GM12878 (cell line): ENCODE measurements around the gene GNGT1. TPM values are rescaled to one million over a fixed set of nuclear protein-coding genes. Genes with fewer than 3 reads are reported as not detected.

Experiments
- CBFB ChIP-seq: IDR thresholded peaks from 2 replicates; pipeline ENCODE4 v1.6.1; 2016; ENCODE audit warnings: antibody characterized with exemption, low read depth
- RFX5 ChIP-seq: IDR thresholded peaks from 2 replicates; pipeline ENCODE4 v1.6.1; 2011; ENCODE audit warnings: low read depth, low read length, improper control_type of control experiment
- SIN3A ChIP-seq: IDR thresholded peaks from 2 replicates; pipeline ENCODE4 v1.6.1; 2012; ENCODE audit warnings: low read depth, low read length, improper control_type of control experiment
- polyA plus RNA-seq, 11 experiments: library from polyadenylated mRNA; depleted of rRNA in 4 of 11; unstranded in 6 of 11; stranded (reverse) in 5 of 11; fragments of >200 nt; fragmentation: Nextera tagmentation in 4 of 11; fragmentation: Illumina TruSeq in 1 of 11; extraction: Ambion mirVana in 4 of 11; extraction: Trizol in 1 of 11; gene quantifications; 1 replicate in 1 of 11; 2 replicates in 10 of 11; pipeline versions ENCODE4 v1.2.1 to v1.2.3, GENCODE V29; 2011 to 2016; ENCODE audit warnings: inconsistent platforms in 2 of 11, missing spikeins in 2 of 11, low read depth in 1 of 11
- total RNA-seq, 4 experiments: library from RNA; depleted of rRNA in 3 of 4; stranded (reverse); fragments of >200 nt in 3 of 4; fragmentation: Illumina TruSeq in 1 of 4; extraction: Trizol in 1 of 4; gene quantifications; 2 replicates each; pipeline versions ENCODE4 v1.2.1 to v1.2.3, GENCODE V29; 2013 to 2021
- TF ChIP-seq, protein P1 (sequence below): fragments of 450-650 bp; IDR thresholded peaks from 2 replicates; pipeline ENCODE4 v1.6.1; 2017; ENCODE audit warnings: borderline replicate concordance
- TF ChIP-seq, protein P2 (sequence below): fragments of 450-650 bp; IDR thresholded peaks from 2 replicates; pipeline ENCODE4 v1.6.1; 2018; ENCODE audit warnings: mild to moderate bottlenecking, low read depth, moderate library complexity; ENCODE audit not compliant: partially characterized antibody
- TF ChIP-seq, protein P3 (sequence below): fragments of 450-650 bp; IDR thresholded peaks from 2 replicates; pipeline ENCODE4 v1.6.1; 2017; ENCODE audit warnings: mild to moderate bottlenecking, moderate library complexity
- TF ChIP-seq, protein P4 (sequence below): fragments of 450-650 bp; IDR thresholded peaks from 2 replicates; pipeline ENCODE4 v1.6.1; 2017; ENCODE audit warnings: low read depth, mild to moderate bottlenecking, moderate library complexity

The GNGT1 gene
- total and polyA plus RNA-seq, 10 of the 15 experiments (the other 5 are each of a cell fraction or from before 2014, with no cell fraction given), result not detected

DNA sequence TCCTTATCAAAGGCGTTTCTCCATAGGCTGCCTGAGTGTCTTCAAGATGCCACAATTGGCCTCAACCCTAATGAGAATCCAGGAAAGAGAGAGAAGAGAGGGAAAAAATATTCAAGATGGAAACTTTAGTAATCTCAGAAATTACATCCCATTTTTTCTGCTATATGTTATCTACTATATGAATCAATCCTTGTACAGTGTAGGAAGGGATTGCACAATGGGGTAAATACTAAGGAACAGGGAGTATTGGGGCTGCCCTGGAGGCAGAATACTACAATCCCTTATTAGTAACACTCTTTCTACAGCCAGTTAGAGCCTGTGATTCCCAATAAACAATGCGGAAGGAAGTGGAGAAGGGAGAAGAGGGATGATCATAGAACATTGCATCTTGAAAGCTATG, 43.7 kb upstream of the GNGT1 start (continued):
- TF ChIP-seq RFX5 (no peak), CBFB (no peak), SIN3A (no peak)
- TF ChIP-seq, protein P1, sequence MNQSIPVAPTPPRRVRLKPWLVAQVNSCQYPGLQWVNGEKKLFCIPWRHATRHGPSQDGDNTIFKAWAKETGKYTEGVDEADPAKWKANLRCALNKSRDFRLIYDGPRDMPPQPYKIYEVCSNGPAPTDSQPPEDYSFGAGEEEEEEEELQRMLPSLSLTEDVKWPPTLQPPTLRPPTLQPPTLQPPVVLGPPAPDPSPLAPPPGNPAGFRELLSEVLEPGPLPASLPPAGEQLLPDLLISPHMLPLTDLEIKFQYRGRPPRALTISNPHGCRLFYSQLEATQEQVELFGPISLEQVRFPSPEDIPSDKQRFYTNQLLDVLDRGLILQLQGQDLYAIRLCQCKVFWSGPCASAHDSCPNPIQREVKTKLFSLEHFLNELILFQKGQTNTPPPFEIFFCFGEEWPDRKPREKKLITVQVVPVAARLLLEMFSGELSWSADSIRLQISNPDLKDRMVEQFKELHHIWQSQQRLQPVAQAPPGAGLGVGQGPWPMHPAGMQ, result no peak
- TF ChIP-seq, protein P2, sequence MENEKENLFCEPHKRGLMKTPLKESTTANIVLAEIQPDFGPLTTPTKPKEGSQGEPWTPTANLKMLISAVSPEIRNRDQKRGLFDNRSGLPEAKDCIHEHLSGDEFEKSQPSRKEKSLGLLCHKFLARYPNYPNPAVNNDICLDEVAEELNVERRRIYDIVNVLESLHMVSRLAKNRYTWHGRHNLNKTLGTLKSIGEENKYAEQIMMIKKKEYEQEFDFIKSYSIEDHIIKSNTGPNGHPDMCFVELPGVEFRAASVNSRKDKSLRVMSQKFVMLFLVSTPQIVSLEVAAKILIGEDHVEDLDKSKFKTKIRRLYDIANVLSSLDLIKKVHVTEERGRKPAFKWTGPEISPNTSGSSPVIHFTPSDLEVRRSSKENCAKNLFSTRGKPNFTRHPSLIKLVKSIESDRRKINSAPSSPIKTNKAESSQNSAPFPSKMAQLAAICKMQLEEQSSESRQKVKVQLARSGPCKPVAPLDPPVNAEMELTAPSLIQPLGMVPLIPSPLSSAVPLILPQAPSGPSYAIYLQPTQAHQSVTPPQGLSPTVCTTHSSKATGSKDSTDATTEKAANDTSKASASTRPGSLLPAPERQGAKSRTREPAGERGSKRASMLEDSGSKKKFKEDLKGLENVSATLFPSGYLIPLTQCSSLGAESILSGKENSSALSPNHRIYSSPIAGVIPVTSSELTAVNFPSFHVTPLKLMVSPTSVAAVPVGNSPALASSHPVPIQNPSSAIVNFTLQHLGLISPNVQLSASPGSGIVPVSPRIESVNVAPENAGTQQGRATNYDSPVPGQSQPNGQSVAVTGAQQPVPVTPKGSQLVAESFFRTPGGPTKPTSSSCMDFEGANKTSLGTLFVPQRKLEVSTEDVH, result no peak
- TF ChIP-seq, protein P3, sequence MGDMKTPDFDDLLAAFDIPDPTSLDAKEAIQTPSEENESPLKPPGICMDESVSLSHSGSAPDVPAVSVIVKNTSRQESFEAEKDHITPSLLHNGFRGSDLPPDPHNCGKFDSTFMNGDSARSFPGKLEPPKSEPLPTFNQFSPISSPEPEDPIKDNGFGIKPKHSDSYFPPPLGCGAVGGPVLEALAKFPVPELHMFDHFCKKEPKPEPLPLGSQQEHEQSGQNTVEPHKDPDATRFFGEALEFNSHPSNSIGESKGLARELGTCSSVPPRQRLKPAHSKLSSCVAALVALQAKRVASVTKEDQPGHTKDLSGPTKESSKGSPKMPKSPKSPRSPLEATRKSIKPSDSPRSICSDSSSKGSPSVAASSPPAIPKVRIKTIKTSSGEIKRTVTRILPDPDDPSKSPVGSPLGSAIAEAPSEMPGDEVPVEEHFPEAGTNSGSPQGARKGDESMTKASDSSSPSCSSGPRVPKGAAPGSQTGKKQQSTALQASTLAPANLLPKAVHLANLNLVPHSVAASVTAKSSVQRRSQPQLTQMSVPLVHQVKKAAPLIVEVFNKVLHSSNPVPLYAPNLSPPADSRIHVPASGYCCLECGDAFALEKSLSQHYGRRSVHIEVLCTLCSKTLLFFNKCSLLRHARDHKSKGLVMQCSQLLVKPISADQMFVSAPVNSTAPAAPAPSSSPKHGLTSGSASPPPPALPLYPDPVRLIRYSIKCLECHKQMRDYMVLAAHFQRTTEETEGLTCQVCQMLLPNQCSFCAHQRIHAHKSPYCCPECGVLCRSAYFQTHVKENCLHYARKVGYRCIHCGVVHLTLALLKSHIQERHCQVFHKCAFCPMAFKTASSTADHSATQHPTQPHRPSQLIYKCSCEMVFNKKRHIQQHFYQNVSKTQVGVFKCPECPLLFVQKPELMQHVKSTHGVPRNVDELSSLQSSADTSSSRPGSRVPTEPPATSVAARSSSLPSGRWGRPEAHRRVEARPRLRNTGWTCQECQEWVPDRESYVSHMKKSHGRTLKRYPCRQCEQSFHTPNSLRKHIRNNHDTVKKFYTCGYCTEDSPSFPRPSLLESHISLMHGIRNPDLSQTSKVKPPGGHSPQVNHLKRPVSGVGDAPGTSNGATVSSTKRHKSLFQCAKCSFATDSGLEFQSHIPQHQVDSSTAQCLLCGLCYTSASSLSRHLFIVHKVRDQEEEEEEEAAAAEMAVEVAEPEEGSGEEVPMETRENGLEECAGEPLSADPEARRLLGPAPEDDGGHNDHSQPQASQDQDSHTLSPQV, result no peak
- TF ChIP-seq, protein P4, sequence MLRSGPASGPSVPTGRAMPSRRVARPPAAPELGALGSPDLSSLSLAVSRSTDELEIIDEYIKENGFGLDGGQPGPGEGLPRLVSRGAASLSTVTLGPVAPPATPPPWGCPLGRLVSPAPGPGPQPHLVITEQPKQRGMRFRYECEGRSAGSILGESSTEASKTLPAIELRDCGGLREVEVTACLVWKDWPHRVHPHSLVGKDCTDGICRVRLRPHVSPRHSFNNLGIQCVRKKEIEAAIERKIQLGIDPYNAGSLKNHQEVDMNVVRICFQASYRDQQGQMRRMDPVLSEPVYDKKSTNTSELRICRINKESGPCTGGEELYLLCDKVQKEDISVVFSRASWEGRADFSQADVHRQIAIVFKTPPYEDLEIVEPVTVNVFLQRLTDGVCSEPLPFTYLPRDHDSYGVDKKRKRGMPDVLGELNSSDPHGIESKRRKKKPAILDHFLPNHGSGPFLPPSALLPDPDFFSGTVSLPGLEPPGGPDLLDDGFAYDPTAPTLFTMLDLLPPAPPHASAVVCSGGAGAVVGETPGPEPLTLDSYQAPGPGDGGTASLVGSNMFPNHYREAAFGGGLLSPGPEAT, result no peak
